Osteoblast (primary cell): Measurements from ENCODE around the gene PTH1R. TPM values are rescaled to one million over a fixed set of nuclear protein-coding genes. Genes with fewer than 3 reads are reported as not detected.

ENCODE experiments used
- DNase-seq: peaks from one replicate; pipeline ENCODE4 v3.0.0; 2011; ENCODE audit warnings: low spot score, mixed read lengths; ENCODE audit not compliant: insufficient read length; ENCODE audit errors: missing footprints
- H2AFZ ChIP-seq: 2 replicates; pipeline ENCODE4 v1.6.0; 2011; ENCODE audit warnings: mild to moderate bottlenecking, low read length
- H3K27ac ChIP-seq: 2 replicates; pipeline ENCODE4 v1.5.1; 2011; ENCODE audit warnings: mild to moderate bottlenecking, low read depth, low read length, moderate library complexity
- H3K27me3 ChIP-seq: 2 replicates; pipeline ENCODE4 v1.6.0; 2012; ENCODE audit warnings: mild to moderate bottlenecking, control low read depth, inconsistent platforms, low read length, moderate library complexity; ENCODE audit not compliant: insufficient read depth
- H3K36me3 ChIP-seq: 2 replicates; pipeline ENCODE4 v1.5.1; 2011; ENCODE audit warnings: mild to moderate bottlenecking, low read length, control low read depth, moderate library complexity; ENCODE audit not compliant: insufficient read depth
- H3K4me1 ChIP-seq: 2 replicates; pipeline ENCODE4 v1.5.1; 2011; ENCODE audit warnings: mild to moderate bottlenecking, low read length, control low read depth, moderate library complexity; ENCODE audit not compliant: insufficient read depth
- H3K4me2 ChIP-seq: 2 replicates; pipeline ENCODE4 v1.6.0; 2011; ENCODE audit warnings: mild to moderate bottlenecking, low read length; ENCODE audit not compliant: insufficient read depth
- H3K4me3 ChIP-seq: fragments of 200-600 bp; sonication (generic); 3 replicates; pipeline ENCODE4 v1.5.1; 2012; ENCODE audit warnings: mild to moderate bottlenecking, low read length, inconsistent platforms; ENCODE audit not compliant: insufficient read depth
- H3K79me2 ChIP-seq: 2 replicates; pipeline ENCODE4 v1.6.0; 2012; ENCODE audit warnings: mild to moderate bottlenecking, low read length, control low read depth, inconsistent platforms; ENCODE audit not compliant: insufficient read depth
- H3K9me3 ChIP-seq: 2 replicates; pipeline ENCODE4 v1.5.1; 2011; ENCODE audit warnings: low read depth, low read length, control low read depth
- H4K20me1 ChIP-seq: 2 replicates; pipeline ENCODE4 v1.6.0; 2012; ENCODE audit warnings: mild to moderate bottlenecking, low read length, control low read depth; ENCODE audit not compliant: insufficient read depth
- CTCF ChIP-seq: IDR thresholded peaks from 2 replicates; pipeline ENCODE4 v1.5.1; 2011; ENCODE audit warnings: mild to moderate bottlenecking, low read depth, low read length, moderate library complexity; ENCODE audit errors: extremely low read depth
- total RNA-seq: library from RNA; depleted of rRNA; stranded (reverse); fragments of >200 nt; gene quantifications from 2 replicates; pipeline ENCODE4 v1.2.3, GENCODE V29; 2012

The PTH1R gene
- total RNA-seq, 1 donor = 0.36 TPM

DNA sequence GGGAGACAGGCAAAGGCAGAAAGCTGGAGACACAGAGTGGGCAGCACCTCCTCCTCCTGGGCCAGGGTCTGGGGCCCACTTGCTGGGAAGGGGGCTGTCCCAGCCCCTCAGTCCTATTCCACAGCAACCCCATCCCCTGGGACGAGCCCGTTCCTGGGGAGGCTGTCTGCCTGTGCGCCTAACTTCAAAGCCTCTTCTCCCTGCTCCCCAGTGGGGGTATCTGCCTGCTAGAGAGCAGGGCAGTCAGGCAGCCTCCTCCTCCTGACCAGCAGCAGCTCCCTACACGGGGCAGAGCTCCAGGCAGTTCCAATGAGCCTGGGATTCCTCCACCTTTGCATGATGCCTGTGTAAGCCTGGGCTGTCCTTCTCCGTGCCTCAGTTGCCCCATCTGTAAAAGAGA, 6.9 kb downstream of the PTH1R start:
- Histone ChIP-seq H3K4me3 (no peak overlapping the region), H2AFZ (no peak overlapping the region), H3K27me3 (peaks cover 79% of the 10 kb centered on the region), H3K4me1 (no peaks in the 10 kb centered on the region), H3K36me3 (no peaks in the 10 kb centered on the region), H3K4me2 (no peak overlapping the region), H3K27ac (no peak overlapping the region), H4K20me1 (no peaks in the 10 kb centered on the region), H3K9me3 (no peaks in the 10 kb centered on the region), H3K79me2 (no peaks in the 10 kb centered on the region)
- no peak for TF ChIP-seq CTCF
- no peak for DNase-seq

DNA sequence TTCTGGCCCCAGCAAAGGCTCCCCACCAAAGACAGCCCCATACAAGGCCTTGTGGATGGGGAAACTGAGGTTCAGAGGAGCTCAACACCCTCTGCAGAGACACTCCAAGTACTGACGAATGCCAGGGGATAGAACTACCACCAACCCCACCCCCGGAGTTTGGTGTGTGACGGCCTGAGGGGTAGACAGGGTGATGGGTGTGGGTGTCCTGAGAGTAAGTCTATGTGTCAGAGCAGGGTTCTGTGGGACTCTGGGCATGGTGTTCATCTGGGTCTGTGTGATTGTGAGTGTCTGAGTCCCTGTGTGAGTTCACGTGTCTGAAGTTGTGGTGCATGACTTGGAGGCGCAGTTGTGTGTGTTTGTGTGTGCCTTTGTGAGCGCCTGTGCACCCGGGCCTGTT, 7.4 kb downstream of the PTH1R start:
- H3K4me2 ChIP-seq = no peak overlapping the region
- H3K4me1 ChIP-seq = no peaks in the 10 kb centered on the region
- H2AFZ ChIP-seq = no peak overlapping the region
- no peaks in the 10 kb centered on the region for H3K9me3 ChIP-seq
- no peak overlapping the region for H3K27ac ChIP-seq
- no peak for DNase-seq
- no peak for TF ChIP-seq CTCF
- H3K27me3 ChIP-seq = peaks cover 83% of the 10 kb centered on the region
- H4K20me1 ChIP-seq = no peaks in the 10 kb centered on the region
- no peaks in the 10 kb centered on the region for H3K36me3 ChIP-seq
- H3K4me3 ChIP-seq = no peak overlapping the region
- H3K79me2 ChIP-seq = no peaks in the 10 kb centered on the region

DNA sequence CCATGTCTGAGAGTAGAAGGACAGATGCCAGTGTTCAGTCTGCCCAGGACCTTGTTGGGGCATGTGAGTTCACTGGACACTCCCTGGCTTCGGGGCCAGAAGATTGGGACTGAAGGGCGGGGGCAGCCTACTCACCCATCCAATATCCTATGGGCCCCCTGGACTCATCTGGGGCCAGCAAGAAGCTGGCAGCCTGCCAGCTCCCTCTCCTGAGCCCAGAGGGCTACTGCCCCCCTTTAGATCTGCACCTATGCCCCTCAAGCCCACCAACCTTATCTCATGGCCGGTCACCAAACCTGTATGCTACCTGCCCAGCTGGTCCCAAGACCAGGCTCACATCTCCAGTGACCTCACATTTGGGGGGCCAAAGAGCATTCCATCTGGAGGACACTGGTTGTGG, 8.1 kb downstream of the PTH1R start:
- no peak overlapping the region for H3K4me2 ChIP-seq
- no peak overlapping the region for H3K27ac ChIP-seq
- no peaks in the 10 kb centered on the region for H4K20me1 ChIP-seq
- H3K36me3 ChIP-seq = no peaks in the 10 kb centered on the region
- no peak overlapping the region for H3K4me3 ChIP-seq
- no peaks in the 10 kb centered on the region for H3K4me1 ChIP-seq
- H3K27me3 ChIP-seq = peaks cover 82% of the 10 kb centered on the region
- no peak for TF ChIP-seq CTCF
- H2AFZ ChIP-seq = no peak overlapping the region
- no peaks in the 10 kb centered on the region for H3K9me3 ChIP-seq
- H3K79me2 ChIP-seq = no peaks in the 10 kb centered on the region
- no peak for DNase-seq

DNA sequence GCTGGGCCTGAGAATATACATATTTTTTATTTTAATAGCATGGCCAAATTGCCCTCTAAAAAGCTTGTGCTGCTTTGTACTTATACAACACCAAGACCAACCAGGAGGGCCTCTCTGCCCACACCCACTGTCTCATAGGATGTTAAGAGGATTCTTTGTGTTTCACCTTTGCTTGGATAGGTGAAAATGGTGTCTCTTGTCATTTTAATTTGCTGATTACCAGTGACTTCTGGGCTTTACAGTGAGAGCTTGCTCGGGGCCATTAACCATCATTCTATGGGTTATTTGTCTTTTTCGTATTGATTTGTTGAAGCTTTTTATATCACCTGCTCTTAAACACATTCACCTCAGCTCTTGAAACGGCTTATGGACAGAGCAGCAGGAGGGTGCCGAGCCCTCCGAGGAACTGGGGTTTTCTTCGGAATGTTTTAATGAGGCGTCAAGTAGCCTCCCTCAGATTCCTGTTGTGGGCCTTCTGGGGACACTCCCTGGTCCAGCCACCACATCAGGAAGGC, 10.5 kb downstream of the PTH1R start:
- H3K36me3 ChIP-seq = no peaks in the 10 kb centered on the region
- no peak overlapping the region for H2AFZ ChIP-seq
- H4K20me1 ChIP-seq = no peaks in the 10 kb centered on the region
- H3K27ac ChIP-seq = no peak overlapping the region
- no peaks in the 10 kb centered on the region for H3K4me1 ChIP-seq
- H3K79me2 ChIP-seq = no peaks in the 10 kb centered on the region
- H3K9me3 ChIP-seq = no peaks in the 10 kb centered on the region
- TF ChIP-seq CTCF = no peak
- no peak for DNase-seq
- no peak overlapping the region for H3K4me2 ChIP-seq
- H3K27me3 ChIP-seq = peaks cover 76% of the 10 kb centered on the region
- no peak overlapping the region for H3K4me3 ChIP-seq
